Activated T-helper 2 cell treated with anti-CD3 and anti-CD28 coated beads, Interferon-gamma antibody, Interleukin-2, Interleukin-4, amounts not matched to agents 10 μg/mL and 5 μg/mL and 100 μg/mL, durations not matched to agents 14 hours and 24 hours and 36 hours (primary cell): ENCODE data around the gene SCOC. TPM values are rescaled to one million over a fixed set of nuclear protein-coding genes. Genes with fewer than 3 reads are reported as not detected.
"Not testable (repeated sequence)": the region's sequence is repeated elsewhere in the genome, so short reads cannot be mapped to it uniquely, and the experiment has no call there.

ENCODE experiments used
- DNase-seq: peaks from one replicate; pipeline ENCODE4 v3.0.0; 2021; ENCODE audit warnings: low spot score
- H3K27ac Mint-ChIP-seq: one replicate; pipeline ENCODE4 v1.8.0; 2021; ENCODE audit warnings: mixed read lengths
- H3K27me3 Mint-ChIP-seq: one replicate; pipeline ENCODE4 v1.8.0; 2021; ENCODE audit warnings: low read depth, mixed read lengths
- H3K36me3 Mint-ChIP-seq: one replicate; pipeline ENCODE4 v1.8.0; 2021; ENCODE audit warnings: low read depth, mixed read lengths
- H3K4me1 Mint-ChIP-seq: one replicate; pipeline ENCODE4 v1.8.0; 2021; ENCODE audit warnings: low read depth, mixed read lengths
- H3K4me3 Mint-ChIP-seq: one replicate; pipeline ENCODE4 v1.8.0; 2021; ENCODE audit warnings: low read depth, mild to moderate bottlenecking, moderate library complexity, mixed read lengths
- H3K9me3 Mint-ChIP-seq: one replicate; pipeline ENCODE4 v1.8.0; 2021; ENCODE audit warnings: mixed read lengths
- intact Hi-C: fragments of 100-400 bp; cut with micrococcal nuclease; formaldehyde crosslinking; loops from one replicate; pipeline ENCODE4 v1.15.1; 2023
- total RNA-seq: library from RNA; stranded (reverse); gene quantifications from 2 replicates; pipeline ENCODE4 v1.2.3, GENCODE V29; 2022

Gene SCOC
- total RNA-seq, 1 donor from 2014 or later, result 36.7 TPM

DNA sequence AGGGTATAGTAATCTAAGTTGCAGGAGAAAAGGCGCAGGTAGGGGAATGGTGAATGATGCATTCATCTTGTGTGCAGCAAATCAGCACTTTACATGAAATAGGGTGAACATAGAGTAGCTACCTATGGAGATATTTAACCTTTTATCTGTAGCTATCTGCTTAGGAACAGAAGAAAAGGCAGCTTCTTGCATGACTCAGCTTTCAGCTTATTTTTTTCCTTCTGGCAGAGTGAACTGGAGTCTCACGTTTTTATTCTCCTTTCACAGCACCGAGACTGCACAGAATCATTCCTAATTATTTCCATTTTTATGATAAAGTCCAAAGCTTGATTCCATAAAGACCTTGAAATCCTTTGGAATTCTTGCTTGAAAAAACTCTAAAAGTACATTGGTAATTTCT is 4.8 kb upstream of the SCOC start:
- no peak for DNase-seq
- H3K9me3 Mint-ChIP-seq, result no peaks in the 10 kb centered on the region
- intact Hi-C loops, result loop anchor here (10.0 kb wide), 2 partner anchors 486 to 634 kb away; no protein-coding TSS in a partner anchor
- peaks cover 7% of the 10 kb centered on the region for H3K4me1 Mint-ChIP-seq
- no peak overlapping the region for H3K27ac Mint-ChIP-seq
- H3K36me3 Mint-ChIP-seq, result no peaks in the 10 kb centered on the region
- H3K4me3 Mint-ChIP-seq, result no peak overlapping the region
- peaks cover 13% of the 10 kb centered on the region for H3K27me3 Mint-ChIP-seq

DNA sequence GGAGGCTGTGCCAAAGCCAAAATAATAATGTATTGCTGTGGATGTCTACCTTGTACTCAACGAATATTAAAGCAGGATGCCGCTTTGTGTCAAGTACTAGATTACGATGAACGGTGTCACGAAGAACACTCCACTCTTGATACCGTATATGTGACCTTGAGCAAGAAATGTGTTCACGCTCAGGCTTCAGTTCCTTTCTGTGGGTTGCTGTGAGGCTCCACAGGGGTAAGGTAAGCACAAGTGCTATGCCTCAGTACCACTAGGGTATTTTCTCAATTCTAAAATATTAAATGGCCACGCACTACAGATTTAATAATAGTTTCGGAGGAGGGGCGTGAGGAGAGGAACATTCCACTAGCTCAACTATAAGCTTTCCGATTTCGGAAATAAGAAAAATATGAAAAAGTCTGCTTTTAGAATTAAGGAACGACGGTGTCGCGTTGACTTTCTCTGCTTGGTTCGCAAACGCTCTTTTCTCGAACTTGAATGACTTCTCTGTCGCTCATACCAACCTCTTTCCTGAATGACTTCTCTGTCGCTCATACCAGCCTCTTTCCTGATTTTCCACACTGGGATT is 607 bp upstream of the SCOC start:
- DNase-seq, result no peak
- H3K4me3 Mint-ChIP-seq, result no peak overlapping the region
- H3K9me3 Mint-ChIP-seq, result no peaks in the 10 kb centered on the region
- H3K4me1 Mint-ChIP-seq, result peaks cover 28% of the 10 kb centered on the region
- no peak overlapping the region for H3K27ac Mint-ChIP-seq
- peaks cover 3% of the 10 kb centered on the region for H3K36me3 Mint-ChIP-seq
- H3K27me3 Mint-ChIP-seq, result peaks cover 13% of the 10 kb centered on the region
- intact Hi-C loops, result loop anchor here (1.0 to 5.0 kb wide), 6 partner anchors 13 to 1196 kb away; partner anchors contain the start of genes ELF2, ELMOD2 and MAML3

DNA sequence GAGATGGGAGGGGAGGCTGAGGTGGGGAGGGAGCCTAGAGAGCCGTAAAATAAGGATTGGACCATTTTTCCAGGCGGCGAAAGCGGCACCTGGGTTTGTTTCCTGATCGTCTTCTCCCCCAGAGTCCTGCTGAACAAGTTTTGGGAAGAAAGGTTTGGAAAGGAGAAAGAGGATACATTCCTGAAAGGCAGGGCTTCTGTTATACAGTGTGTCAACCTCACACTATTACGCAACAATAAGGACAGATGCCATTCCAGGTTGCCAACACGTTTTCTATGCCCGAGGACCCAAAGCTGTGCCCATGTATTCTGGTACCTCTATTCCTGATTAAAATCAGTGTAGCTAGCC is 658 bp downstream of the SCOC start:
- Mint-ChIP-seq H3K4me1 (peaks cover 28% of the 10 kb centered on the region), H3K4me3 (no peak overlapping the region), H3K27me3 (peaks cover 10% of the 10 kb centered on the region), H3K27ac (no peak overlapping the region), H3K36me3 (peaks cover 3% of the 10 kb centered on the region), H3K9me3 (no peaks in the 10 kb centered on the region)
- DNase-seq, result no peak
- intact Hi-C loops, result loop anchor here (5.0 kb wide), 4 partner anchors 122 to 1197 kb away; partner anchors contain the start of genes ELF2 and MAML3

DNA sequence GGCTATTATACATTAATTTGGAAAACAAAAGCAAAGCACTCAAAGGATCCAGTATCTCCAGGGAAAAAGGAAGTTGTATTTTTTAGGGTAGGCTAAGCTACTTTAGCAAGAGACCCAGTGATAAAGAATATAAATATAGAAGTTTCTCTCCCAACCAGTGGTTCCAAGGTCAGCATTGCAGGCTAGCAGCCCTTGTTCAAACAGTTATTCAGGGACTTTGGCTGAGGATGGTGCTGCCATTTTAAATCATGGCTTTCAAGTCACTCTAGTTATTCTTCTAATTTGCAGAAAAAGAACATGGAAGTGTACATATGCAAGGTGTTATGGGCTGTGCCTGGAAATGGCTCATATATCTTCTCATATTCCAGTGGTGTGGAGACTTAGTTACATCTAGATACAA is 9.3 kb downstream of the SCOC start:
- Mint-ChIP-seq H3K9me3 (no peaks in the 10 kb centered on the region), H3K4me1 (no peaks in the 10 kb centered on the region), H3K36me3 (peaks cover 6% of the 10 kb centered on the region), H3K4me3 (no peak overlapping the region), H3K27ac (no peak overlapping the region), H3K27me3 (peaks cover 13% of the 10 kb centered on the region)
- intact Hi-C loops, result no loop called here
- DNase-seq, result no peak

DNA sequence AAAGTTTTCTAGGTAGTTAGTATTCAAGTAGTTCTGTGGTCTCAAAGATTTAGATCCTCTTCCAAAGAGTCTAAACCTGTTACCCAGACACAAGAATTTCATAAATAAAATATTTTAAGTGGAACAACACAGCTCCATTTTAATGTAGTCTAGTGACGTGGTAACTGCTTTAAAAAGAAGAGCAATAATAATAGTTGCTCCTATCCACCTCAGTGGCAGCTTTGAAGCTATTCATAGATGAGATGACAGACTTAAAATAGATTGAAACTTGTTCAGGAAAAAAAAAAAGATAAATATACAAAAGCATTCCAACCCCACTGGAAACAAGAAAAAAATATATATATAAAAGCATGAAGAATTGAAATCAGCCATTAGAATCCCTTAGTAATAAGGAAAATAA is 14.6 kb downstream of the SCOC start:
- Mint-ChIP-seq H3K9me3 (no peaks in the 10 kb centered on the region), H3K36me3 (no peaks in the 10 kb centered on the region), H3K4me1 (no peaks in the 10 kb centered on the region), H3K4me3 (no peak overlapping the region), H3K27ac (no peak overlapping the region), H3K27me3 (peaks cover 26% of the 10 kb centered on the region)
- no peak for DNase-seq
- intact Hi-C loops, result no loop called here

DNA sequence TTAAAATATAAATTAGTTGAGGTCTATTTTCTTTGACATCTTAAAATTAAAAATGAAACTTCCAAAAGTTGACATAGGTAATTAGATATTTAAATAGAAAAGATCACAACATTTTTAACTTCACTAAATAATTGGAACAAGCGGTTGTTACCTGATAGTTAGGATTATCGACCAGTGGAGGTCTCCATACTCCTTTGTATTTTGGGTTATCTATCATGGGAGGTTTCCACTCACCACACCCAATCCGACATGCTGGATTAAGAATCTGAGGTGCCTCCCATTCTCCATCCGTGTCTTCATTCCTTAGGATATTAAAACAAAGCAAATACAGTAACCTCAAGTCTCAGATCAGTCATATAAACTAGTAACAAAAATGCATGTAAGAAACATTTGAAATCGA is 22.2 kb downstream of the SCOC start:
- intact Hi-C loops, result no loop called here
- Mint-ChIP-seq H3K4me3 (no peak overlapping the region), H3K36me3 (no peaks in the 10 kb centered on the region), H3K9me3 (no peaks in the 10 kb centered on the region), H3K4me1 (no peaks in the 10 kb centered on the region), H3K27ac (no peak overlapping the region), H3K27me3 (peaks cover 20% of the 10 kb centered on the region)
- no peak for DNase-seq

DNA sequence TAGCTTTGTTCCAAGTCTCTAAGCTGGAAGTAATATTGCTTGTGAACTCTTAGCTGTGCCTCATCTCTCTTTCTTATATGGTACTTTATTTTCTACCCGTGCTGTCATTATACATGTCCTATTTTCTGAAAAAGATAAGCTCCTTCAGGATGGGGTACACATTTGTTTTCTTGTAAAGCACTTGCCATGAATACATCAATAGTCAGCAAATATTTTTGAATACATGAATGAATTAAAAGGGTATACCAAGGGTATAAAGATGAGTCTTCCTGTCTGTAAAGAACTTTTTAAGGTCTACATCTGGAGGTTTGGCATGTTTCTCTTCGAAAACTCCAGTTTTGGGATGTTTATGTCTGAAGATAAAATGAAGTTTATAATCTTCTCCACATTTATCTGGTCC is 26.7 kb downstream of the SCOC start:
- Mint-ChIP-seq H3K9me3 (no peaks in the 10 kb centered on the region), H3K27me3 (peaks cover 18% of the 10 kb centered on the region), H3K4me3 (no peak overlapping the region), H3K27ac (no peak overlapping the region), H3K4me1 (no peaks in the 10 kb centered on the region), H3K36me3 (no peaks in the 10 kb centered on the region)
- intact Hi-C loops, result no loop called here
- DNase-seq, result no peak

DNA sequence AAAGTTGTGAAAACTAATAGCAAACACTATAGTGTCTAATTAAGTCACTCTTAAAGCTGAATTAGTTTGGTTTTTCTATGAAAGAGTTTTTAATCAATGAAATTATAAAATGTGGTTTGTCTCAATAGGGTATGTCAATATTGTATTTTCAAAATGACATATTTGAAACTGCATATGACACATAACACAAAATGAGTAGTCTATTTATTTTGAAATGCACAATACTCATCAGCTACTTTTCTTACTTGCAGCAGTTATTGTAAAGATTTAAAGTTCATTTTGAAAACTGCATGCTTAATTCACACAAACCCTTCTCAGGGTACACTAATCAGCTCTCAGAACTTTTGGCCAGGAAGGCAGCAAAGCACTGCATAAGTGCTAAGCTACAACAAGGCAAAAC is 32.8 kb downstream of the SCOC start:
- no peak overlapping the region for H3K4me3 Mint-ChIP-seq
- intact Hi-C loops, result no loop called here
- H3K4me1 Mint-ChIP-seq, result no peaks in the 10 kb centered on the region
- DNase-seq, result no peak
- no peak overlapping the region for H3K27ac Mint-ChIP-seq
- peaks cover 19% of the 10 kb centered on the region for H3K27me3 Mint-ChIP-seq
- no peaks in the 10 kb centered on the region for H3K9me3 Mint-ChIP-seq
- no peaks in the 10 kb centered on the region for H3K36me3 Mint-ChIP-seq

DNA sequence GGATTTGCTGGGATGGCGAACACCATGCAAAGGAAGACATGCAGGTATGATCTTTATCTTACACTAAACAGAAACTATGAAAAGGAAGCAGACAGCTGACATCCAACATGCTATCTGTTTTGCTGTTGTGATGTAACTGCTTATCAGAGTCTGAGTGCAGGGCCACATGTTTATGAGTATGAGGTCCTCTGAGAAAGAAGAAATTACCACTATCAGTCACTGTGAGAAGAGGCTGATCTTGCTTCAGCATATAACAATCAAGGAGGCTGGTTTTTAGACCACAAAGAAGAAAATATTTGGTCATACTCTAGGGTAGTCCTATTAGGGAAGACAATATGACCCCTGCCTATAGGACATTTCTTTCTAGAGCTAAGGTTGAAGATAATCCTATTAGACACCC is 35.5 kb downstream of the SCOC start:
- intact Hi-C loops, result no loop called here
- no peak for DNase-seq
- H3K9me3 Mint-ChIP-seq, result no peaks in the 10 kb centered on the region
- H3K36me3 Mint-ChIP-seq, result no peaks in the 10 kb centered on the region
- H3K4me1 Mint-ChIP-seq, result no peaks in the 10 kb centered on the region
- H3K4me3 Mint-ChIP-seq, result no peak overlapping the region
- H3K27ac Mint-ChIP-seq, result no peak overlapping the region
- H3K27me3 Mint-ChIP-seq, result peaks cover 15% of the 10 kb centered on the region

DNA sequence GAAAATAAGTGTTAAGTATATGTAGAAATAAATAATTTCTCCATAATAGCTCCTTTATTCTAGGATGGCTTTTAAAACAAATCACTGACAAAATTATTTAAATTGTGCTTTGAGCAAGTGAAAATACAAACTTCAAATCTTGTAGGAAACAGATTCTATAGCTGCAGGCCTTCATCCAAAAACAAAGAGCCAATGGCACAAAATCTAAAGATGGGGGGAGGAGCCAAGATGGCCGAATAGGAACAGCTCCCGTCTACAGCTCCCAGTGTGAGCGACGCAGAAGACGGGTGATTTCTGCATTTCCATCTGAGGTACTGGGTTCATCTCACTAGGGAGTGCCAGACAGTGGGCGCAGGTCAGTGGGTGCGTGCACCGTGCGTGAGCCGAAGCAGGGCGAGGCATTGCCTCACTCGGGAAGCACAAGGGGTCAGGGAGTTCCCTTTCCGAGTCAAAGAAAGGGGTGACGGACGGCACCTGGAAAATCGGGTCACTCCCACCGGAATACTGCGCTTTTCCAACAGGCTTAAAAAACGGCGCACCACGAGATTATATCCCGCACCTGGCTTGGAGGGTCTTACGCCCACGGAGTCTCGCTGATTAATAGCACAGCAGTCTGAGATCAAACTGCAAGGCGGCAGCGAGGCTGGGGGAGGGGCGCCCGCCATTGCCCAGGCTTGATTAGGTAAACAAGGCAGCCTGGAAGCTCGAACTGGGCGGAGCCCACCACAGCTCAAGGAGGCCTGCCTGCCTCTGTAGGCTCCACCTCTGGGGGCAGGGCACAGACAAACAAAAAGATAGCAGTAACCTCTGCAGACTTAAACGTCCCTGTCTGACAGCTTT is 39.9 kb downstream of the SCOC start:
- H3K36me3 Mint-ChIP-seq, DNase-seq, H3K4me1 Mint-ChIP-seq, H3K27ac Mint-ChIP-seq, intact Hi-C loops, H3K9me3 Mint-ChIP-seq, H3K27me3 Mint-ChIP-seq, H3K4me3 Mint-ChIP-seq: not testable (repeated sequence)

DNA sequence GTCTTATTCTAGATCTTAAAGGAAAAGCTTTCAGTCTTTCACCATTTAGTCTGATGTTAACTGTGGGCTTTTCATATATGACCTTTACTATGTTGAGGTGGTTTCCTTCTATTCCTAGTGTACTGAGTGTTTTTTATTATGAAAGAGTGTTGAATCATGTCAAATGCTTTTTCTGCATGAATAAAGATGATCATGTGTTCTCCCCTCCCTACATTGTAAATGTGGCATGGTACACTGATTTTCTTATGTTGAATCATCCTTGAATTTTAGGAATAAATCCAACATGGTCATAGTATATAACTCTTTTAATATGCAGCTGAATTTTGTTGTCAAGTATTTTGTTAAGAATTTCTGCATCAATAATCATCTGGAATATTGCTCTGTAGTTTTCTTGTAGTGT is 49.7 kb downstream of the SCOC start:
- intact Hi-C loops, result no loop called here

DNA sequence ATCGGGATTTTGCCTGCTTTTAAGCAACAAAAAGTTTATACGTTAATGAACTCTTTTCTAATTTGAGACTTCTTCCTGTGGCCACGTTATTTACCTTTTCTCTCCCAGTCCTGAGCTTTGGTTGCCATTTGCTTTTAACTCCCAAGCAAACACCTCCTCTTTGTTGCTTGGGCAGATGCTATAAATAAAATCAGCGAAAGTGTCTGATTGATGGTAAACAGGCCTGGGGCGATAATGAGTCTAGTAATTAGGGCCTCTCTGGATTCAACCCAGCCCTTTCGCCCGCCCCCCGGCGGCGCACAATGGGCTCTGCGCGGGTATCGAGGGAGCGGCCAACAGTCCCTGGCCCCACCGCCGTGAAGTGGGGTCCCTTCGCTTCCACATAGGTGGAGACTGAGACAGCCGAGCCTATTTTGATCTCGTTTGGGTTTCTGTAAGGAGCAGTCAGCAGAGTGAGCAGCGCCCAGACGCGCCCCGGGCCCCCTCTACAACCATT is 53.2 kb downstream of the SCOC start:
- H3K9me3 Mint-ChIP-seq, result no peaks in the 10 kb centered on the region
- no peaks in the 10 kb centered on the region for H3K36me3 Mint-ChIP-seq
- peaks cover 11% of the 10 kb centered on the region for H3K4me1 Mint-ChIP-seq
- no peak overlapping the region for H3K27ac Mint-ChIP-seq
- peak overlapping the region; percentile 81 for H3K4me3 Mint-ChIP-seq
- DNase-seq, result no peak
- H3K27me3 Mint-ChIP-seq, result peaks cover 60% of the 10 kb centered on the region
- intact Hi-C loops, result no loop called here

More for the DNA sequence above, 49.7 kb downstream of the SCOC start:
- H3K27ac Mint-ChIP-seq, result no peak overlapping the region
- H3K27me3 Mint-ChIP-seq, result peaks cover 54% of the 10 kb centered on the region
- no peaks in the 10 kb centered on the region for H3K9me3 Mint-ChIP-seq
- H3K4me1 Mint-ChIP-seq, result peaks cover 11% of the 10 kb centered on the region
- no peak overlapping the region for H3K4me3 Mint-ChIP-seq
- no peak for DNase-seq
- no peaks in the 10 kb centered on the region for H3K36me3 Mint-ChIP-seq
